Measurements from ENCODE around the gene PPARD.

DNA sequence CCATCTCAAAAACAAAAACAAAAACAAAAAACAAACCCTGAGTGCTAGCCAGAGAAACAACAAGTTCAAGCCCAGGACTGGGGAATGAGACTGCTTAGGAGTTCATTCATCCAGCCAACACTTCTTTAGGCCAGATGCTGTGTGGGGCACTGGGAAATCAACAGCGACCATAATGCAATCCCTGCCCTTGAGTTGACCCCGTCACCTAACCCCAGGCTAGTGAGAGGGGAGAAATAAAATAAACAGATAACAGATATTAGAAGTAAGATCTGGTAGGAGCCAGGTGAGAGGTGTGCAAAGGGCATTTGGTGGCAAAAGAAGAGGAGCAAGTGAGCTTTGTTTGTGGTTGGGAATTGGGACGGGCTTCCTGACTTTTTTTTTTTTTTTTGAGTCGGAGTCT is 120.9 kb downstream of the PPARD start:
- TF ChIP-seq, protein P1, sequence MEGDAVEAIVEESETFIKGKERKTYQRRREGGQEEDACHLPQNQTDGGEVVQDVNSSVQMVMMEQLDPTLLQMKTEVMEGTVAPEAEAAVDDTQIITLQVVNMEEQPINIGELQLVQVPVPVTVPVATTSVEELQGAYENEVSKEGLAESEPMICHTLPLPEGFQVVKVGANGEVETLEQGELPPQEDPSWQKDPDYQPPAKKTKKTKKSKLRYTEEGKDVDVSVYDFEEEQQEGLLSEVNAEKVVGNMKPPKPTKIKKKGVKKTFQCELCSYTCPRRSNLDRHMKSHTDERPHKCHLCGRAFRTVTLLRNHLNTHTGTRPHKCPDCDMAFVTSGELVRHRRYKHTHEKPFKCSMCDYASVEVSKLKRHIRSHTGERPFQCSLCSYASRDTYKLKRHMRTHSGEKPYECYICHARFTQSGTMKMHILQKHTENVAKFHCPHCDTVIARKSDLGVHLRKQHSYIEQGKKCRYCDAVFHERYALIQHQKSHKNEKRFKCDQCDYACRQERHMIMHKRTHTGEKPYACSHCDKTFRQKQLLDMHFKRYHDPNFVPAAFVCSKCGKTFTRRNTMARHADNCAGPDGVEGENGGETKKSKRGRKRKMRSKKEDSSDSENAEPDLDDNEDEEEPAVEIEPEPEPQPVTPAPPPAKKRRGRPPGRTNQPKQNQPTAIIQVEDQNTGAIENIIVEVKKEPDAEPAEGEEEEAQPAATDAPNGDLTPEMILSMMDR (IDR thresholded peaks at IDR 0.05) = no peak
- no peak for TF ChIP-seq POLR2A (IDR thresholded peaks at IDR 0.05)
